OCI-M1 (cell line): ENCODE data around the gene LBH.

Experiments used
- DNase-seq: peaks from one replicate; lab custom pipeline; 2025; lab: John Stamatoyannopoulos, UW

Gene LBH

GRCh38 chr2:30273574-30273929 lies 42.2 kb downstream of the LBH start:
- no peak for DNase-seq

GRCh38 chr2:30275256-30275655 lies 43.9 kb downstream of the LBH start:
- DNase-seq: no peak

GRCh38 chr2:30276455-30276911 lies 45.1 kb downstream of the LBH start:
- no peak for DNase-seq

- no peak for DNase-seq
Observed at GRCh38 chr2:30277582-30277981, 46.2 kb downstream of the LBH start.

GRCh38 chr2:30278419-30278818 lies 47.1 kb downstream of the LBH start:
- peak; percentile 4 for DNase-seq

- no peak for DNase-seq
Observed at GRCh38 chr2:30280596-30281434, 49.5 kb downstream of the LBH start.

- no peak for DNase-seq
Observed at GRCh38 chr2:30282081-30282480, 50.7 kb downstream of the LBH start.

GRCh38 chr2:30282721-30283120 lies 51.4 kb downstream of the LBH start:
- no peak for DNase-seq

- peak; percentile 5 for DNase-seq
Observed at GRCh38 chr2:30283931-30284565, 52.7 kb downstream of the LBH start.

GRCh38 chr2:30285758-30286157 lies 54.4 kb downstream of the LBH start:
- no peak for DNase-seq

- no peak for DNase-seq
Observed at GRCh38 chr2:30287190-30287840, 56.0 kb downstream of the LBH start.

- DNase-seq: peak; percentile 10
Observed at GRCh38 chr2:30287857-30288513, 56.7 kb downstream of the LBH start.

GRCh38 chr2:30288561-30288960 lies 57.2 kb downstream of the LBH start:
- DNase-seq: no peak

- DNase-seq: peak; percentile 75
Observed at GRCh38 chr2:30293303-30293921, 62.1 kb downstream of the LBH start.

- no peak for DNase-seq
Observed at GRCh38 chr2:30294133-30294532, 62.8 kb downstream of the LBH start.

- DNase-seq: no peak
Observed at GRCh38 chr2:30296496-30296895, 65.2 kb downstream of the LBH start.

GRCh38 chr2:30298302-30298701 lies 67.0 kb downstream of the LBH start:
- DNase-seq: no peak

- no peak for DNase-seq
Observed at GRCh38 chr2:30300122-30300455, 68.8 kb downstream of the LBH start.

GRCh38 chr2:30300456-30301221 lies 69.3 kb downstream of the LBH start:
- no peak for DNase-seq

GRCh38 chr2:30301551-30301950 lies 70.2 kb downstream of the LBH start:
- no peak for DNase-seq

- no peak for DNase-seq
Observed at GRCh38 chr2:30302566-30302965, 71.2 kb downstream of the LBH start.
